Urothelium cell line (cell line): ENCODE measurements around the gene RPL38.

ENCODE experiments used
- DNase-seq: peaks from one replicate; pipeline ENCODE4 v3.0.0; 2011; ENCODE audit warnings: low spot score, mixed read lengths
- FAIRE-seq: peaks from 2 replicates; lab custom pipeline; 2011; peaks lifted over from hg19 to GRCh38; lab: Jason Lieb, UNC

The RPL38 gene

GRCh38 chr17:74203439-74204240 lies at the start of gene RPL38:
Gene RPL38, plus strand, starts transcription at chr17:74203678. Its CDS starts 278 bp downstream, at chr17:74203956.
- FAIRE-seq (peak; percentile 90), DNase-seq (peak; percentile 95)

- DNase-seq, result no peak
- FAIRE-seq, result no peak
These were observed 49.6 kb upstream of the RPL38 start for GRCh38 chr17:74153821-74154430.

GRCh38 chr17:74156878-74157277 lies 46.6 kb upstream of the RPL38 start:
- no peak for FAIRE-seq

GRCh38 chr17:74157366-74157765 lies 46.1 kb upstream of the RPL38 start:
- FAIRE-seq (no peak), DNase-seq (no peak)

More at GRCh38 chr17:74156878-74157277, 46.6 kb upstream of the RPL38 start:
- DNase-seq, result no peak

- FAIRE-seq, result no peak
- no peak for DNase-seq
These were observed 44.7 kb upstream of the RPL38 start for GRCh38 chr17:74158761-74159160.

GRCh38 chr17:74159226-74159840 lies 44.1 kb upstream of the RPL38 start:
- no peak for FAIRE-seq

GRCh38 chr17:74160656-74161502 lies 42.6 kb upstream of the RPL38 start:
- DNase-seq, result no peak
- FAIRE-seq, result no peak

More at GRCh38 chr17:74159226-74159840, 44.1 kb upstream of the RPL38 start:
- DNase-seq, result no peak

GRCh38 chr17:74161503-74161875 lies 42.0 kb upstream of the RPL38 start:
- no peak for DNase-seq
- no peak for FAIRE-seq

GRCh38 chr17:74163271-74163821 lies 40.1 kb upstream of the RPL38 start:
- FAIRE-seq, result peak; percentile 83
- DNase-seq, result no peak

GRCh38 chr17:74163836-74164235 lies 39.6 kb upstream of the RPL38 start:
- DNase-seq, result no peak

GRCh38 chr17:74164446-74165045 lies 38.9 kb upstream of the RPL38 start:
- no peak for FAIRE-seq
- no peak for DNase-seq

More at GRCh38 chr17:74163836-74164235, 39.6 kb upstream of the RPL38 start:
- no peak for FAIRE-seq

GRCh38 chr17:74165797-74166365 lies 37.6 kb upstream of the RPL38 start:
- DNase-seq, result no peak
- no peak for FAIRE-seq

GRCh38 chr17:74170924-74171323 lies 32.6 kb upstream of the RPL38 start:
- no peak for DNase-seq
- FAIRE-seq, result no peak

GRCh38 chr17:74172700-74173099 lies 30.8 kb upstream of the RPL38 start:
- FAIRE-seq (no peak), DNase-seq (no peak)

- peak; percentile 84 for DNase-seq
- no peak for FAIRE-seq
These were observed 26.9 kb upstream of the RPL38 start for GRCh38 chr17:74176546-74177001.

- FAIRE-seq, result peak; percentile 74
- DNase-seq, result peak; percentile 83
These were observed 26.4 kb upstream of the RPL38 start for GRCh38 chr17:74177018-74177450.

- FAIRE-seq (no peak), DNase-seq (no peak)
These were observed 23.9 kb upstream of the RPL38 start for GRCh38 chr17:74179576-74179975.

GRCh38 chr17:74180336-74180735 lies 23.1 kb upstream of the RPL38 start:
- DNase-seq (no peak), FAIRE-seq (no peak)

- DNase-seq (no peak), FAIRE-seq (no peak)
These were observed 22.1 kb upstream of the RPL38 start for GRCh38 chr17:74181341-74181740.
